Upper lobe of right lung (tissue), 1 donor: ENCODE results near the gene SHISAL2A. TPM values are rescaled to one million over a fixed set of nuclear protein-coding genes. Genes with fewer than 3 reads are reported as not detected.

Experiments used
- ATAC-seq: fragments of 200-7000 bp; cut with Tn5 transposase; one replicate; pipeline ENCODE4 v1.9.1; 2020; ENCODE audit warnings: mild to moderate bottlenecking, moderate library complexity
- DNase-seq: peaks from one replicate; pipeline ENCODE4 v3.0.0-alpha.2; 2020
- H3K27ac ChIP-seq: fragments of 200-600 bp; one replicate; pipeline ENCODE4 v1.8.0; 2022
- H3K27me3 ChIP-seq: fragments of 200-600 bp; one replicate; pipeline ENCODE4 v1.8.0; 2022; ENCODE audit warnings: mild to moderate bottlenecking
- H3K36me3 ChIP-seq: fragments of 200-600 bp; one replicate; pipeline ENCODE4 v1.8.0; 2022
- H3K4me1 ChIP-seq: fragments of 200-600 bp; one replicate; pipeline ENCODE4 v1.8.0; 2022
- H3K4me3 ChIP-seq: fragments of 200-600 bp; one replicate; pipeline ENCODE4 v1.8.0; 2022; ENCODE audit warnings: mild to moderate bottlenecking
- H3K9me3 ChIP-seq: fragments of 200-600 bp; one replicate; pipeline ENCODE4 v1.8.0; 2022
- intact Hi-C: fragments of 100-400 bp; cut with DNase I; formaldehyde crosslinking; loops from one replicate; pipeline ENCODE4 v1.11.0; 2022
- total RNA-seq: library from RNA; stranded (reverse); fragmentation: NEBNext Ultra II Directional; extraction: Animal tissue kit (Norgen Biotek cat#: 25700); gene quantifications from one replicate; pipeline ENCODE4 v1.2.1, GENCODE V29; 2021
- TF ChIP-seq, protein P1 (sequence below): fragments of 200-600 bp; IDR thresholded peaks from one replicate; pipeline ENCODE4 v1.8.0; 2022; ENCODE audit warnings: antibody characterized with exemption
- donor health status: DM: no; HTN: yes; CAD: no; lungs with severe emphysema.

SHISAL2A gene
- total RNA-seq, 1 donor from 2014 or later: 0.81 TPM

DNA sequence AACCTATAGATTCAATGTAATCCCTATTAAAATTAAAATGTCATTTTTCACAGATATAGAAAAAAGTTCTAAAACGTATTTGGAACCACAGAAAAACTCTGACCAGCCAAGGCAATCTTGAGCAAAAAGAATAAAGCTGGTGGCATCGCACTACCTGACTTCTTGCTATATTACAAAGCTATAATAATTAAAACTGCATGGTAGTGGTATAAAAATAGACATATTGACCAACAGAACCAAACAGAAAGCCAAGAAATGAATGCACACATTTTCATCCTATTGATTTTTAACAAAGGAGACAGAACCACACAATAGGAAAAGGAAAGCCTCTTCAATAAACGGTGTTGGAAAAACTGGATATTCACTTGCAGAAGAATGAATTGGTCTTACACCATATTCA, 9.2 kb upstream of the SHISAL2A start:
- Histone ChIP-seq H3K27me3 (no peaks in the 10 kb centered on the region), H3K9me3 (peaks cover 16% of the 10 kb centered on the region), H3K36me3 (no peaks in the 10 kb centered on the region), H3K4me3 (no peak overlapping the region), H3K4me1 (no peaks in the 10 kb centered on the region), H3K27ac (no peak overlapping the region)
- ATAC-seq (no peak), DNase-seq (no peak)
- intact Hi-C loops: no loop called here
- TF ChIP-seq, protein P1, sequence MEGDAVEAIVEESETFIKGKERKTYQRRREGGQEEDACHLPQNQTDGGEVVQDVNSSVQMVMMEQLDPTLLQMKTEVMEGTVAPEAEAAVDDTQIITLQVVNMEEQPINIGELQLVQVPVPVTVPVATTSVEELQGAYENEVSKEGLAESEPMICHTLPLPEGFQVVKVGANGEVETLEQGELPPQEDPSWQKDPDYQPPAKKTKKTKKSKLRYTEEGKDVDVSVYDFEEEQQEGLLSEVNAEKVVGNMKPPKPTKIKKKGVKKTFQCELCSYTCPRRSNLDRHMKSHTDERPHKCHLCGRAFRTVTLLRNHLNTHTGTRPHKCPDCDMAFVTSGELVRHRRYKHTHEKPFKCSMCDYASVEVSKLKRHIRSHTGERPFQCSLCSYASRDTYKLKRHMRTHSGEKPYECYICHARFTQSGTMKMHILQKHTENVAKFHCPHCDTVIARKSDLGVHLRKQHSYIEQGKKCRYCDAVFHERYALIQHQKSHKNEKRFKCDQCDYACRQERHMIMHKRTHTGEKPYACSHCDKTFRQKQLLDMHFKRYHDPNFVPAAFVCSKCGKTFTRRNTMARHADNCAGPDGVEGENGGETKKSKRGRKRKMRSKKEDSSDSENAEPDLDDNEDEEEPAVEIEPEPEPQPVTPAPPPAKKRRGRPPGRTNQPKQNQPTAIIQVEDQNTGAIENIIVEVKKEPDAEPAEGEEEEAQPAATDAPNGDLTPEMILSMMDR: no peak

DNA sequence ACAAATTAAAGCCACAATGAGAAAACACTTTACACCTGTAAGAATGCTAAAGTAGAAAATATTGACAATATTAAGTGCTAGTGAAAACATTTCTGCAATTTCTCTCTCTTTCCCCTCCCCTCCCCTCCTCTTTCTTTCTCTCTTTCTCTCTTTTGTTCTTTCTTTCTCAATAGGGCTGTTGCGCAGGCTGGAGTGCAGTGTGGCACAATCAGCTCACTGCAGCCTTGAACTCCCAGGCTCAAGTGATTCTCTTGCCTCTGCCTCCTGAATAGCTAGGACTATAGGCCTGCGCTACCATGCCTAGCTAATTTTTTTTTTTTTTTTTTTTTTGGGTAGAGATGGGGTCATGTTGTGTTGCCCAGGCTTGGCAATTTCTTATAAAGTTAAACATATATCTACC, 5.9 kb upstream of the SHISAL2A start:
- TF ChIP-seq, protein P1: no peak
- Histone ChIP-seq H3K4me3 (no peak overlapping the region), H3K36me3 (no peaks in the 10 kb centered on the region), H3K4me1 (no peaks in the 10 kb centered on the region), H3K27ac (no peak overlapping the region), H3K9me3 (peaks cover 5% of the 10 kb centered on the region), H3K27me3 (peaks cover 2% of the 10 kb centered on the region)
- no peak for DNase-seq
- intact Hi-C loops: no loop called here
- ATAC-seq: no peak

GRCh38 chr1:52628614-52629324, 4.2 kb upstream of the SHISAL2A start:
- intact Hi-C loops: no loop called here
- ATAC-seq (no peak), DNase-seq (no peak)
- Histone ChIP-seq H3K4me1 (no peaks in the 10 kb centered on the region), H3K27me3 (peaks cover 17% of the 10 kb centered on the region), H3K9me3 (no peaks in the 10 kb centered on the region), H3K27ac (no peak overlapping the region), H3K4me3 (no peak overlapping the region), H3K36me3 (no peaks in the 10 kb centered on the region)
- TF ChIP-seq, protein P1: no peak

DNA sequence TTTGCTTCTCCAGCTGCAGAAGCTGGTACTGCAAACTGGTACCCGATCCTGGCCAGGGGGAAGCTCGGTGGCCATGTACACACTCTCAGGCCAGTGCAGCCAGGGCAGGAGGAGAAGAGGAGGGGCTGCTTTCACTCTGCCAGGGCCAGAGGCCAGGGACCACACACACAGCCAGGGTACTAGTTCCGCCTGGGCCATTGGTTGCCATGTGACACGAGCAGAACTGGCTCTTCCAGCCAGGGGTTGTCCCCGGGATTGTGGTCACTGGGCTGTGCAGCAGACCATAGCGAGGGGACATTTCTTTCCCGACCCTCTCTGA, 3.7 kb upstream of the SHISAL2A start:
- no peak for DNase-seq
- peak; percentile 10 for ATAC-seq
- Histone ChIP-seq H3K27me3 (peaks cover 22% of the 10 kb centered on the region), H3K36me3 (no peaks in the 10 kb centered on the region), H3K27ac (no peak overlapping the region), H3K4me1 (no peaks in the 10 kb centered on the region), H3K4me3 (no peak overlapping the region), H3K9me3 (no peaks in the 10 kb centered on the region)
- intact Hi-C loops: no loop called here
- TF ChIP-seq, protein P1: no peak

DNA sequence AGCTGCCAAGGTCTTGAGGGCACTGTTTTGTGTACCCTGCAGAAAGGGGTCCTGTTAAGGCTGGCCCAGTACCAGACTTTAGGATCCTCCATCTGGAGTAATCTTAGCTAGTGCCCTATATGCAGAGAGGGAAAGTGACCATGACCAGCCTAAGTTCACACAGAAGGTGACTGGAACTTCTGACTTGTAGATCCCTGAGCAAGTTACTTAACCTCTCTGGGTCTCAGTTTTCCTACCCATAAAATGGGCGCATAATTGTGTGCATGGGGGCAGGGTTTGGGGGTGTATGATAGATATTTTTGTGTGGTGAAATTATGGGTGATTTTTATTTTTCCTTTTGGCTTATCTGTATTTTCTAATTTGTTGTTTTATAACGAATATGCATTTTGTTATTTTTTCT, 3.3 kb upstream of the SHISAL2A start:
- intact Hi-C loops: no loop called here
- ATAC-seq (no peak), DNase-seq (no peak)
- Histone ChIP-seq H3K4me1 (no peaks in the 10 kb centered on the region), H3K36me3 (no peaks in the 10 kb centered on the region), H3K27ac (no peak overlapping the region), H3K9me3 (no peaks in the 10 kb centered on the region), H3K4me3 (no peak overlapping the region), H3K27me3 (peaks cover 24% of the 10 kb centered on the region)
- TF ChIP-seq, protein P1: no peak
